Esophagus (tissue), 2 donors: ENCODE measurements around the gene EPN1. TPM values are rescaled to one million over a fixed set of nuclear protein-coding genes. Genes with fewer than 3 reads are reported as not detected.

Source experiments
- H3K27ac ChIP-seq, 2 donors: one replicate each; pipeline ENCODE4 v1.5.1; 2013; ENCODE audit warnings: low read depth in 2 of 2, mild to moderate bottlenecking in 2 of 2, inconsistent platforms in 1 of 2, low read length in 1 of 2, moderate library complexity in 1 of 2
- H3K27me3 ChIP-seq, 2 donors: one replicate each; pipeline ENCODE4 v1.6.1; 2013; ENCODE audit warnings: low read length in 2 of 2, control low read depth in 1 of 2, mild to moderate bottlenecking in 1 of 2; ENCODE audit not compliant: insufficient read depth in 2 of 2, control insufficient read depth in 1 of 2
- H3K36me3 ChIP-seq, 2 donors: one replicate each; pipeline ENCODE4 v1.6.1; 2013; ENCODE audit warnings: low read length in 1 of 2; ENCODE audit not compliant: control insufficient read depth in 2 of 2, insufficient read depth in 2 of 2
- H3K4me1 ChIP-seq, 2 donors: one replicate each; pipeline ENCODE4 v1.6.1; 2013; ENCODE audit warnings: low read length in 1 of 2; ENCODE audit not compliant: control insufficient read depth in 2 of 2, insufficient read depth in 2 of 2
- H3K4me3 ChIP-seq, 2 donors: one replicate each; pipeline ENCODE4 v1.5.1; 2013; ENCODE audit warnings: low read length in 2 of 2, mild to moderate bottlenecking in 2 of 2, low read depth in 1 of 2, moderate library complexity in 1 of 2
- H3K9me3 ChIP-seq, 2 donors: one replicate each; pipeline ENCODE4 v1.6.1; 2013; ENCODE audit warnings: mild to moderate bottlenecking in 2 of 2, low read depth in 1 of 2, low read length in 1 of 2, moderate library complexity in 1 of 2; ENCODE audit not compliant: control insufficient read depth in 2 of 2, insufficient read depth in 1 of 2
- WGBS, 2 donors: extraction: QIAGEN DNeasy Blood & Tissue Kit; methylation state at CpG; one replicate each; pipeline ENCODE4 v1.1.7; 2013; 5-methylcytosine and 5-hydroxymethylcytosine counted together
- polyA plus RNA-seq, 2 donors: library from polyadenylated mRNA; stranded (reverse); fragments of 200-250 nt; gene quantifications; one replicate each; pipeline ENCODE4 v1.2.3, GENCODE V29; 2013
- donor health status: healthy with polysubstance abuse.
- donor health status: Bipolar disorder and iron deficiency.

Gene EPN1
- polyA plus RNA-seq, 2 donors, result 79.1 to 83.0 TPM

DNA sequence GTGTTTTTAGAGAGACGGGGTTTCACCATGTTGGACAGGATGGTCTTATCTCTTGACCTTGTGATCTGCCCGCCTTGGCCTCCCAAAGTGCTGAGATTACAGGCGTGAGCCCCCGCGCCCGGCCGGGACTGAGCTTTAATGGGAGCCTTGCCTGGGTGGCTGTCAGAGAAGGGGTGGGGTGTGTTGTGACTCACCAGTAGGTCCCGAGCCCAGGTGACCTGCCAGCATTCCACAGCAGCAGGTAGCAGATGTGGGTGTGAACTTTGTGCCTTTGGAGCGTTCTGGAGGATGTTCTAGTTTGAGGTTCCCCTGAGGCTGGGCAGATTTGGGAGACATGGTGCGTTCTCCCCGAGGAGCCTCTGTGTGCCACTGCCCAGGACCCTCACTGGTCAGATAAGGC, 7.1 kb upstream of the EPN1 start:
- H3K27ac ChIP-seq, result peak overlapping the region; percentile 7 to 53

DNA sequence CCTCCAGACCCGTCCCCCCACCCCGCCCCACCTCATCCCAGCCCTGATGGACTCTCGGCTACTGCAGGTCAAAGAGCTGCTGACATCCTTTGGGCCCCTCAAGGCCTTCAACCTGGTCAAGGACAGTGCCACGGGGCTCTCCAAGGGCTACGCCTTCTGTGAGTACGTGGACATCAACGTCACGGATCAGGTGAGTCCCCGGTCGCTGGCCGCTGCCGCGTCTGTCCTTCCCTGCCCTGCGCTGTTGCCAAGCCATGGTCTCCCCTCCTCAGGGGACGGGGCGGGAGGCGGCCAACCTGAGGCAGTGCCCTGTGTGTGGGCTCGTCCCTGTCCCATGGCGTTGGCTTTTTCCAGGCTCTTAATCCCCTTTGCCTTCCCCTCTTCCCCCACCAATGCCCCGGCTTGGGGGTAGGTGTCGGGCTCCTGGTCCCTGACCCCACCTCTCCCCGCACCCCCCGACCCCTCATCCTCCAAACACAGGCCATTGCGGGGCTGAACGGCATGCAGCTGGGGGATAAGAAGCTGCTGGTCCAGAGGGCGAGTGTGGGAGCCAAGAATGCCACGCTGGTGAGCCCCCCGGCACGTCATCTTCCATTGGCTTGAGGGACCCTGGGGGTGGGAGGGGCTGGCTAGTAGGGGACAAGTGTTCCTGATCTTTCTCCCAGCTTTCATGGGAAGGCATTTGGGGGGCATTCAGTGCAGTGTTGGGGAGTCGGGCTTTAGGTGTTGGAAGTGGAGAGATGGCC, 6.2 kb upstream of the EPN1 start:
- H3K4me1 ChIP-seq, result peaks cover 0 to 11% of the 10 kb centered on the region in 2 donors
- H3K27me3 ChIP-seq, result no peaks in the 10 kb centered on the region
- WGBS, 2 donors, result 89 to 90% methylated on average over 30 of the region's 30 CpGs
- H3K4me3 ChIP-seq, result no peak overlapping the region
- H3K27ac ChIP-seq, result peak overlapping the region; percentile 7 to 53
- peaks cover 18 to 67% of the 10 kb centered on the region in 2 donors for H3K36me3 ChIP-seq
- H3K9me3 ChIP-seq, result peaks cover 0 to 3% of the 10 kb centered on the region in 2 donors

More for the DNA sequence above, 7.1 kb upstream of the EPN1 start:
- Histone ChIP-seq H3K27me3 (no peaks in the 10 kb centered on the region), H3K4me1 (peaks cover 0 to 11% of the 10 kb centered on the region in 2 donors), H3K4me3 (no peak overlapping the region), H3K9me3 (peaks cover 0 to 3% of the 10 kb centered on the region in 2 donors), H3K36me3 (peaks cover 26 to 72% of the 10 kb centered on the region in 2 donors)
- 55 to 61% methylated on average over 11 of the region's 11 CpGs for WGBS, 2 donors

DNA sequence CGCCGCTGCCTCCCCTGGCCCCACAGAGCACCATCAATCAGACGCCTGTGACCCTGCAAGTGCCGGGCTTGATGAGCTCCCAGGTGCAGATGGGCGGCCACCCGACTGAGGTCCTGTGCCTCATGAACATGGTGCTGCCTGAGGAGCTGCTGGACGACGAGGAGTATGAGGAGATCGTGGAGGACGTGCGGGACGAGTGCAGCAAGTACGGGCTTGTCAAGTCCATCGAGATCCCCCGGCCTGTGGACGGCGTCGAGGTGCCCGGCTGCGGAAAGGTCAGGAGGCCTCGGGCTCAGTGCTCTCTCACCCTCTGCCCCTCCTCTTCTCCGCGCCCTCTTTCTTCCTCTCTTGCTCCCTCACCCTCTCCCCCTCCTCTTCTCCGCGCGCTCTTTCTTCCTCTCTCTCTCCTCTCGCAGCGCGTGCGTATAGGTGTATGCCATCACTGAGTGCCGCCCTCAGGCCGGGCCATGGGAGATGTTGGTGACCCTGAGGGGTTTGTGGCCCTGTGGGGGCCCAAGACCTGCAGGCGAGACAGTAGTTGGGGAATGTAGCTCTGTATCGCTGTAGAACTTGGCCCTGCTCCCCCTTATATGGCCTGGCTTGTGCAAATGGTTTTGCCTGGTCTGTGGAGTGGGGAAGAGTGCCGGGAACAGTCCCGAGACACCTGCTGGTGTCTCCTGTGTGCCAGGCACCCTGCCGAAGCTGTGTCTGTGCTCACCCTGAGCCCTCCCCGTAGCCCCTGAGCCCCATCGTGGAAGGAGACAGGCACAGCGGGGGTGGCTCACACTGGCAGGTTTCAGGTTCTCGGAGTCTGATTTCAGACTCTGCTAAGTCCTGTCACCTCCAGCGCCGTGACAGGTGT, 5.4 kb upstream of the EPN1 start:
- H3K36me3 ChIP-seq, result peaks cover 14 to 59% of the 10 kb centered on the region in 2 donors
- peaks cover 0 to 11% of the 10 kb centered on the region in 2 donors for H3K4me1 ChIP-seq
- no peak overlapping the region for H3K4me3 ChIP-seq
- H3K27ac ChIP-seq, result no peak overlapping the region
- H3K27me3 ChIP-seq, result no peaks in the 10 kb centered on the region
- peaks cover 0 to 3% of the 10 kb centered on the region in 2 donors for H3K9me3 ChIP-seq
- 86 to 90% methylated on average over 31 to 43 of the region's 43 CpGs for WGBS, 2 donors

DNA sequence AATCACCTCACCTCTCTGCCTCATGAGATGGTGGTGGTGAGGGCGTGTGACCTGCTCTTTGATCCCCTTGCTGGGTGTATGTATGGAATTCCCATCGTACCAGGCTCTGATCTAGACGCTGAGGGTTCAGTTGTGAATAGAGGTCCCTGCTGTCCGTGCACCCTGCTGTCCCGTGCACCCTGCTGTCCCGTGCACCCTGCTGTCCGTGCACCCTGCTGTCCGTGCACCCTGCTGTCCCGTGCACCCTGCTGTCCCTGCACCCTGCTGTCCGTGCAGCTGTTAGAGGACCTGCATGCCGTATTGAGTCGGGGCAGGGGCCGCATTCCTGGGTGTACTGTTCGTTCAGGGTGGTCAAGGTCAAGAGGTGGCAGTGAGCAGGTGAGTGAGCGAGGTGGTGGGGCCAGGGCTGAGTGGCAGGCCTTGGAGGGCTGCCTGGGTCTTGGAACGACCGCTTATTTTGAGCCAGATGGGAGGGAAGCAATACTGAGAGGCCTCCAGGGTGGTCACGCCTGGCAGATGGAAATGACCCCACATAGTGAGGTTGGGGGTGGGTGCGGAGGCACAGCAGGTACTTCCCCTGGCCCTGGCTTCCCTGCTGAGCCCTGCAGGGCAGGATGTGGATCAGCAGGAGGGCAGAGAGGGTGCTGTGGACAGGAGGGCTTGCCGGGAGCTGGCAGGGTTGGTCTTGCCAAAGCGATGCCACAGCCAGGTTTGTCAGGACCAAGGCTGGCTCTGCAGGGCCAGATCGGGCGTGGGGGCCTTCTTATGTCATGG, 4.6 kb upstream of the EPN1 start:
- Histone ChIP-seq H3K27me3 (no peaks in the 10 kb centered on the region), H3K4me3 (no peak overlapping the region), H3K27ac (no peak overlapping the region), H3K9me3 (peaks cover 0 to 3% of the 10 kb centered on the region in 2 donors), H3K4me1 (peaks cover 0 to 11% of the 10 kb centered on the region in 2 donors), H3K36me3 (peaks cover 14 to 55% of the 10 kb centered on the region in 2 donors)
- WGBS, 2 donors, result 76 to 78% methylated on average over 23 of the region's 23 CpGs

DNA sequence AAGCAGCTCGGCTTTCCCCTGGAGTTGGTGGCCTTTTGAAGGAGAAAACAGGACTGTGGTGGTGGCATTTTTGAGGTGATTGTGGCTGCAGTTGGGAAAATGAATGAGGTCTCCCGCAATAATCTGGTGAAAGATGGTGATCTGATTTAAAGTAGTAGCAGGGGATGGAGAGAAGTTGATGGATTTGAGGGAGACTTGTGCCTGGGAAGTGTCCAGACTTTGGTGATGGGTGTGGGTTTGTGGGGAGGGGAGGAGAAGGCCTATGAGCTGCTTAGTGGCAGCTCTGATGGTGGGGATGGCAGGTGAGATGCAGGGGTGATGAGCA, 4.0 kb upstream of the EPN1 start:
- H3K36me3 ChIP-seq, result peaks cover 14 to 51% of the 10 kb centered on the region in 2 donors
- H3K27me3 ChIP-seq, result no peaks in the 10 kb centered on the region
- H3K9me3 ChIP-seq, result peaks cover 0 to 3% of the 10 kb centered on the region in 2 donors
- no peak overlapping the region for H3K27ac ChIP-seq
- WGBS, 2 donors, result 65 to 67% methylated on average over 2 of the region's 2 CpGs
- no peak overlapping the region for H3K4me3 ChIP-seq
- peaks cover 0 to 11% of the 10 kb centered on the region in 2 donors for H3K4me1 ChIP-seq

DNA sequence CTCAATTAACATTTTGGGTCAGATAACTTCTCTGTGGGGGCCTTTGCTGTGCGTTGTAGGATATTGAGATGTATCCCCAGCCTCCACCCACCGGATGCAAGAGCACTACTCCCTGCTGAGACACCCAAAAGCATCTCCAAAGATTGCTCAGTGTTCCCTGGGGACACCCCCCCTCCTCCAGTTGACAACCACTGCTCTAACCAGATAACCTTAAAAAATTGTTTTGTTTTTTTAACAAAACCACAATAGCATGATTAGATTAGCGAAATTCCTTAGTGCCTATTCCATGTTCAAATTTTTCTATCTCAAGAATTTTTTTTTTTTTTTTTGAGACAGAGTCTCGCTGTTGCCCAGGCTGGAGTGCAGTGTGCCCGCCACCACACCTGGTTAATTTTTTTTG, 2.6 kb upstream of the EPN1 start:
- peaks cover 4 to 9% of the 10 kb centered on the region in 2 donors for H3K4me1 ChIP-seq
- peaks cover 14 to 37% of the 10 kb centered on the region in 2 donors for H3K36me3 ChIP-seq
- peaks cover 0 to 3% of the 10 kb centered on the region in 2 donors for H3K9me3 ChIP-seq
- H3K27me3 ChIP-seq, result no peaks in the 10 kb centered on the region
- H3K27ac ChIP-seq, result no peak overlapping the region
- H3K4me3 ChIP-seq, result no peak overlapping the region
- 80 to 88% methylated on average over 5 of the region's 5 CpGs for WGBS, 2 donors

DNA sequence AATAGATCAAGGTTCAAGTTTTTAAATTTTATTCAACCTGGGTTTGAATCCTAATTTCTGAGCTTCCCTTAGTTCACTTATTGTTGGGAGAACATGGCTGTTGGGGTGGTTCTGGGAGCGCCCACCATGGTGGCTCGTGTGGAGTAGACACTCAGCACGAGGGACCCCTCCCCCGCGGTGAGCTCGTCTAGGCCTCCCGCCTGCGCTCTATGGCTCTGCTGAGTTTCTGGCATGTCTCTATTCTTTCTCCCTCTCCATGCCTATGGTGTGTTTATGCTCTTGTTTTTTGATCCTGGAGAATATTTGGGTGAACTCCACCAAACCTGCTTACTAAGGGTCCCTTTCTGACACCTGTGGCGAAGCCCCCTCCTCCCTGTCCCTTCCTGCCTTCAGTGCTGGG, 1.6 kb upstream of the EPN1 start:
- peaks cover 0 to 3% of the 10 kb centered on the region in 2 donors for H3K9me3 ChIP-seq
- 73 to 74% methylated on average over 9 of the region's 9 CpGs for WGBS, 2 donors
- peaks cover 4 to 14% of the 10 kb centered on the region in 2 donors for H3K4me1 ChIP-seq
- H3K27ac ChIP-seq, result no peak overlapping the region
- H3K36me3 ChIP-seq, result peaks cover 14 to 35% of the 10 kb centered on the region in 2 donors
- H3K4me3 ChIP-seq, result no peak overlapping the region
- H3K27me3 ChIP-seq, result no peaks in the 10 kb centered on the region

DNA sequence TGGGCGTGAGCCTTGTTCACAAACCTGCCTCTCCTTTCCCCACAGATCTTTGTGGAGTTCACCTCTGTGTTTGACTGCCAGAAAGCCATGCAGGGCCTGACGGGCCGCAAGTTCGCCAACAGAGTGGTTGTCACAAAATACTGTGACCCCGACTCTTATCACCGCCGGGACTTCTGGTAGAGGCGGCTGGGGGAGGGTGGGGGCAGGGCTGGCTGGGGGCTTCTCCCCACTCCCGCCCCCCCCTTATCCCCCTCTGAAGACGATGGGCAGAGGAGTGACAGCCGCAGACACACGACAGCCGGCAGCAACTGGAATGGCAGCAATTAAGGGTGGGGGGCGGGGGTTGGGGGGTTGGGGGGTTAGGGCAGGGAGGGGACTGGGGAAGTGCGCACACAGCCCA, 1.1 kb upstream of the EPN1 start:
- Histone ChIP-seq H3K9me3 (peaks cover 0 to 3% of the 10 kb centered on the region in 2 donors), H3K36me3 (peaks cover 10 to 35% of the 10 kb centered on the region in 2 donors), H3K4me1 (peaks cover 4 to 14% of the 10 kb centered on the region in 2 donors), H3K4me3 (no peak overlapping the region), H3K27me3 (no peaks in the 10 kb centered on the region), H3K27ac (no peak overlapping the region)
- 76 to 81% methylated on average over 9 to 15 of the region's 15 CpGs for WGBS, 2 donors

DNA sequence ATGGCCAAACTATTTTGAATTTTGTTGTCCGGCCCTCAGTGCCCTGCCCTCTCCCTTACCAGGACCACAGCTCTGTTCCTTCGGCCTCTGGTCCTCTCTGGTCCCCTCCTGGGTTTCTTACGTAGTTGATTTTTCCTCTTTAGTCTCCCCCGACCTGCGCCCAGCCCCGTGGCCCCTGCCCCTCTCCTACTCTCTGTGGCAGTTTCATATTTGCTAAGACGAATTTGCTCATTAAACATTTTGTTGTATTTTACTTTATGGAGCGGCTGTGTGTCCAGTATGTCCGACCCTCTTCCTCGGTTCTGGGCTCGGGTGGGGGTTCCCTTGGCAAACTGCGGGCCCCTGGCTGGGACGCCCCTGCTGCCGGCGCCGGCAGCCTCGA, 576 bp upstream of the EPN1 start:
- no peaks in the 10 kb centered on the region for H3K27me3 ChIP-seq
- H3K4me1 ChIP-seq, result peaks cover 4 to 18% of the 10 kb centered on the region in 2 donors
- H3K4me3 ChIP-seq, result peak overlapping the region in 1 of 2 donors; percentile 97
- peaks cover 0 to 3% of the 10 kb centered on the region in 2 donors for H3K9me3 ChIP-seq
- peak overlapping the region; percentile 69 to 91 for H3K27ac ChIP-seq
- WGBS, 2 donors, result 22 to 27% methylated on average over 16 to 17 of the region's 17 CpGs
- peaks cover 4 to 35% of the 10 kb centered on the region in 2 donors for H3K36me3 ChIP-seq
